ENCODE measurements around the gene NOC4L.

- TF ChIP-seq ZNF416 (CRISPR knock-in tag; IDR thresholded peaks at IDR 0.05) (no peak), ZNF281 (CRISPR knock-in tag; IDR thresholded peaks at IDR 0.05) (no peak), IRF1 (CRISPR knock-in tag; IDR thresholded peaks at IDR 0.05) (no peak), CTCF (IDR thresholded peaks at IDR 0.05) (no peak), JUN (CRISPR knock-in tag; IDR thresholded peaks at IDR 0.05) (no peak), MAX (CRISPR knock-in tag; IDR thresholded peaks at IDR 0.05) (no peak), E2F1 (CRISPR knock-in tag; IDR thresholded peaks at IDR 0.05) (no peak), NFE2L1 (CRISPR knock-in tag; IDR thresholded peaks at IDR 0.05) (no peak), ATF3 (CRISPR knock-in tag; conservative IDR thresholded peaks at IDR 0.05) (no peak), USF2 (CRISPR knock-in tag; IDR thresholded peaks at IDR 0.05) (no peak), HMGXB4 (CRISPR knock-in tag; IDR thresholded peaks at IDR 0.05) (no peak)
These were observed 30.7 kb downstream of the NOC4L start for GRCh38 chr12:132174839-132175490.
